Fibroblast of skin of right quadriceps (primary cell): Measurements from ENCODE around the gene HLA-F.

Source experiments
- DNase-seq: peaks from one replicate; pipeline ENCODE4 v3.0.0-alpha.2; 2013

Gene HLA-F

DNA sequence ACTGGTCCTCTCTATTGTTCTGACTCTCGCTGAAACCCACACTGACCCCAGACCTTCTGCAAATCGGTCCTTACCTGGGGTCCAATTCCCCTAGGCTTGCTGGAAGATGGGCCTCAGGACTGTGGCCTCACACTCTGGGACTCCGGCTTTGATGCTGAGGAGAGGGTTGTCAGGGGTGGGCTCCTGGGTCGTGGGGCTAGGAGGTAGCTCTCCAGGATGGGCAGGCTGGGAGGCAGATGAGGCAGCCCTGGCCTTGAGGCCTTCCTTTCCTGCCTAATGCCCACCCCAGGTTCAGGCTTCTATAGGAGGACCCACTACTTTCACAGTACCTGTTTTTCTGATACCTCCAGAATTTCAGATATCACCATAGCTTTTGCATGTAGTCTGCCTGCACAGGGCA, 21.4 kb downstream of the HLA-F start:
- no peak for DNase-seq

DNA sequence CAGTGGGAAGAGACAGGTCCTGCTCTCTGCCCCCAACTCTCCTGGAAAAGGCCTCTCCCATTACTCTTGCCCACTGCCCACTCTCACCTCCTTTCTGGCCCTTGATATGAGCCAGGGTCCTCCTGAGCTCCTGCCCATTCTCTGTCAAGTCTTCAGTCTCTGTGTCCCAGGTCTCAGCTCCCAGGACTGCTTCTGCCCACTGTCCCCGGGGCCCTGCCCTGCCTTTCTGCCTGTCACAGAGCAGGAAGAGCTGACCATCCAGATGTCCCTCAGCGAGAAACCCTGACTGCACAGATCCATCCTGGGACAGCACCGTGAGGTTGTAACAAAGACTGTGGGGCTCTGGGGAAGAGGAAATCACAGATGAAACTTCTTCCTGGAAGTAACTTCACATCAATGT, 22.2 kb downstream of the HLA-F start:
- DNase-seq: no peak

DNA sequence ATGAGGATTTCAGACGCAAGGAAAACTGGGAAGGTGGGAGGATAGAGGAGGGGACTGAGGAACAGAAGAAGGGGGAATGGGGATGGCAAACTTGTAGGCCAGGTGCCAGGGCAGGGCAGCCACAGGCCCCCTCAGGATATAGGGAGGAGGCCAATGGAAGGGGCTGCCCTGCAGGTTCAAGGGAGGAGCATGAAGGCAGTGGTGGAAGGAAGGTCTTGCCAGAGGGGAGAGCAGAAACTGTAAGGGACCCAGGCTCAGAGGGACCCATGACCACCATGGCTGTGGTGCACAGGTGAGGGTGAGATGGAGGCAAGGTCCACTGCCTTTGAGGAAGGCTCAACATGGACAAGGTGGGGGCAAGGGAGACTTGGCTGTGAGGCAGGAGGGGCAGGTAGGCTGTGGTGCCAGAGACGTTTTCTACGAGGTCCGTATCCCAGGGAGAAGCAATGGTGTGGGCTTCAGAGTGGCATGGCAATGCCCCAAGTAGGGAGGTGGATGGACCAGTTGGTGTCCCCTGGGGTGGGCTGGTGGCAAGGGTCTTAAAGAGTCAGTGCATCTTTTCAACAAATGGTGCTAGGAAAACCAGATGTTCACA, 22.7 kb downstream of the HLA-F start:
- no peak for DNase-seq

DNA sequence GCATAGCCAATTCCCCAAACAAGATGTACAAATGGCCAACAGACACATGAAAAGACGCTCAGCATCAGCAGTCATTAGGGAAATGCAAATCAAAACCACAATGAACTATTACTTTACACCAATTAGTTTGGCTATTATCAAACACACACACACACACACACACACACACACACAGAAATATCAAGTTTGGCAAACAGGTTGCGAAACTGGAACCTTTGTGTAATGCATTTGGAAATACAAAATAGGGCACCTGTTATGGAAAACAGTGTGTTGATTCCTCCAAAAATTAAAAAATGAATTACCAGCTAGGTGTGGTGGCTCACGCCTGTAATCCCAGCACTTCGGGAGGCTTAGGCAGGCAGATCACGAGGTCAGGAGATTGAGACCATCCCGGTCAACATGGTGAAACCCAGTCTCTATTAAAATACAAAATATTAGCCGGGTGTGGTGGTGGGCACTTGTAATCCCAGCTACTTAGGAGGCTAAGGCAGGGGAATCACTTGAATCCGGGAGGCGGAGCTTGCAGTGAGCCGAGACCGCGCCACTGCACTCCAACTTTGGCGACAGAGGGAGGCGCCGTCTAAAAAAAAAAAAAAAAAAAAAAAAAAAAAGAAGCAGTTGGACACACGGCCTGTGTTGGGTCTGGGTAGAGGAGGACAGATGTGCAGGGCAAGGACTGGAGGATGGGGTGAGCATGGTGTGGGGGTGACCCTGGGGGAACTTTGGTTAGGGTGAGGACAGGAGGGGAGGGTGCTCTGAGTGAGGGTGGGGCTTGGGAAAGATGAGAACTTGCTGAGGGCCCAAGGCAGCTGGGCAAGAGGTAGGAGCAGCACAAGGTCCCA, 23.8 kb downstream of the HLA-F start:
- no peak for DNase-seq

DNA sequence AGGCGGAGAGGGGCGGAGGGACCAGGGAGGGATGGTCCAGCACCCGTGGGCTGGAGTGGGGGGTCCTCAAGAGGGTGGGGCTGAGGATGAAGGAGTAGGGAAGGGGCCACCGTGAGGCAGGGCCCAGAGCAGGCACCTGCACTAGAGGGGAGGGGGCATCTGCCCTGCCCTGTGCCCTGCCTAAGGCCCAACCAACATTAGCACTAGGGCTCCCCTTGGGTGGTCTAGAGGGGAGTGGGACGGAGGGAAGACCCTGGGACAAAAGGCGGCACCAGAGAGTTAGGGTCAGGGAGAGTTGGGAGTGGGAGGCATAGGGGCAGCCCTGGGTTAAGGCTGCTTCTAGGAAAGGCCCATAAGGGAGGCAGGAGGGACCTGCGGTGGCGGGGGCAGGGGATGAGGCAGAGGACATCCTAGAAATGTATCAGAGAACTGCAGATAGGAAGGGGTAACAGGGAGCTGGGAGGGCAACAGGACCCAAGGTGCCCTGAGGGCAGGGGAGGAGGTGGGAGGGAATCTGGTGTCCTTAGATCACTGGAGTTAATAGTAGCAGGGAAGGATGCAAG, 24.5 kb downstream of the HLA-F start:
- no peak for DNase-seq

DNA sequence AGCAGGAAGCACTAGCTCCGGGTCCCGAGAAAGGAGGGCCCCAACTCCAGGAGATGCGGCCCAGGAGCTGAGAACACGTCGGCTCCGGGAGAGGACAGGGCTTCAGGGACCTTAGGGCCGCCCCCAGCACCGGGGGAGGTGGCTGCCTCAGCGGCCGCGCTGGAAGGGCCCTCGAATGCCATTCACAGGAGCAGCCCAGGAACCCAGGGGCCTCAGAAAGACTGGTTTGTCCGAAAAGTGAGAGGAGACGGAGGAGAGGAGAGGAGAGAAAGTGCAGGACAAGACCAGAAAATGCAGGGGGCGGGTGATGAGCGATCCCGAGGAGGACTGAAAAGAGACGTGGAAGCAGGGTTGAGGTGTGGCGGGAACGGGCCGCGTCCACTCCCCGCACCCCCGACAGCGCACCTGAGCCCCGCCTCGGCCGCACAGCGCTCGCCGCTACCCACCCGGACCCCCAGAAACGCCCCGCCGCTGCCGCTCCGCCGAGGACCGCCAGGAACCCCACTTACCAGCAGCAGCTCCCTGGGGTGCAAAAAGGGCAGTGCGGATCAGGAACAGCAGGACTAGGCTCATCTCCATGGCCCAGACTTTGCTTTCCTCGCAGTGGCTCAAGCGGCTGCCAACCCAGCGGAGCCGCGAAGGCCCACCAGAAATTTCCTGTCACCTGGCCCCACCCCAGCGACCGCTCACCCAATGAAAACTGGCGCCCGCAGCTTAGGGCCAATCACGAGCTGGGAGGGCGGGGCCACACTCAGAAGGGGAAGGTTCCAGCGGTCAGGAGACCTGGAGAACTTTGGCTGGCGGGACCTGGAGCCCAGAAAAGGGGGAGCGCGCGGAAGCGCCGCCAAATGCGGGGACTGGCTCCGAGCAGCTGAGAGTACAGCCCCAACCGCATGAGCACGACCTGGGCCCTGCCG, 25.4 kb downstream of the HLA-F start:
- DNase-seq: peak; percentile 71

DNA sequence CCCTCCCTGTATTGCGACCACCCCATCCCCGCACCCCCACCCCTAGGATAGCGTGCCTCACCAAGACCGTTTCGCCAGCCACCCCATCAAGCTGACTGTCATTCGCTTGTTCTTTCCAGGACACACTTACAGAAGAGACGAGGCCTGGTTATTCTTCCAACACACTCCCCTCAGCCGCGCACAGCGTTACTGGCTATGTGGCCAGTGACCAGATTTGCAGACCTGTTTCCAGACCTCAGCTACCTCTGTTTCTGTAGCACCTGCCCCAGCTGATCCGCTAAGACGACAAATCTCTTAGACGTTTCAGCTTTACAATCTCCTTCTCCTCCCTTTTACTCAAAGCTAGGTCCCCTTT, 26.1 kb downstream of the HLA-F start:
- DNase-seq: no peak

DNA sequence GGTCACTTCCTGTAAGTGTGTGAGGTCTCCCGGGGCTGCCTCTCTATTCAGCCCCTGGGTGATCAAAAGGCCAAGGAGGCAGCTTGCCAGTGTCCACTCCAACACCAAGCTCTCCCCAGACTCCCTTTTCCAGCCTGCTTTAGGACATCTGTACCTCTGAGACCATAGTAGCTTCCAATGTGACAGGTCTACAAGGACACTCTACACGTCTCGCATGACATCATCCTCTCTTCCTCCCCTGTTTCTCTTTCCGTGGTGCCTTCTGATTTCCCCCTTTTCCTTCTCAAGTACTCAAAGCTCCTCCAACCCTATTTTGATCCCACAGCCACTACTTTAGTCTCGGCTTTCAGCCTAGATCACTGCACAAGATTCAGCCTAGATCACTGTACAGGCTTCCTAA, 26.4 kb downstream of the HLA-F start:
- DNase-seq: no peak

DNA sequence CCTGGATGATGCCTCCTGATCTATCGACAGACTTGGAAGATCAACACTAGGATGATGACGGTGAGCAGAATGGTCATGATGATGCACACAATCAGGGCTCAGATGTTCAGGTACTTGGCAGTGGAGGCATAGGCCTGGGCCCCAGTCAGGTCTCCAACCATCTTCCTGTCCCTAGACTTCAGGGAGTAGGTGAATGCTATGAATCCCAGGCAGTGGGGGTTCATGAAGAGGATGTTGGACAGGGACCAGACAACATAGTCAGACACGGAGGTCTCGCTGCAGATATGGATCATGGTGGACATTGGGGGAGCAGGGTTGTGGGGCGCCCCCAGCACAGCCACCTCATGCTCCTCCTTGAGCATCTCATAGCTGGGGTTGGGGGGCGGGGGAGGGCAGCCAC, 27.5 kb downstream of the HLA-F start:
- DNase-seq: no peak

DNA sequence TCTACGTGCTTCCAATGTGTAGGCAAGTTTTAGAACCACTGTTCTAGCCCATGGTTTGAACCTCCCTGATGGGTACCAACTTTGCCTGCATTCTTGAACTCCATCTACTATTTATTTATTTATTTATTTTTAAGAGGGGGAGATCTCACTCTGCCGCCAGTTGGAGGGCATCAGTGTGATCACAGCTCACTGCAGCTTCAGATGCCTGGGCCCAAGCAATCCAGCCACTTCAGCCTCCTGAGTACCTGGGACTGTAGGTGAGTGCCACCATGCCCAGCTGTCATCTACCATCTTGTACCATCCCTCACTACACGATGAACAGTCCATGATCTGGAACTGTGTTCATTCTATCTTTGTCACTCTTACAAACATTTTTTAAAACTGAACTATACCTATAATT, 28.2 kb downstream of the HLA-F start:
- DNase-seq: no peak

DNA sequence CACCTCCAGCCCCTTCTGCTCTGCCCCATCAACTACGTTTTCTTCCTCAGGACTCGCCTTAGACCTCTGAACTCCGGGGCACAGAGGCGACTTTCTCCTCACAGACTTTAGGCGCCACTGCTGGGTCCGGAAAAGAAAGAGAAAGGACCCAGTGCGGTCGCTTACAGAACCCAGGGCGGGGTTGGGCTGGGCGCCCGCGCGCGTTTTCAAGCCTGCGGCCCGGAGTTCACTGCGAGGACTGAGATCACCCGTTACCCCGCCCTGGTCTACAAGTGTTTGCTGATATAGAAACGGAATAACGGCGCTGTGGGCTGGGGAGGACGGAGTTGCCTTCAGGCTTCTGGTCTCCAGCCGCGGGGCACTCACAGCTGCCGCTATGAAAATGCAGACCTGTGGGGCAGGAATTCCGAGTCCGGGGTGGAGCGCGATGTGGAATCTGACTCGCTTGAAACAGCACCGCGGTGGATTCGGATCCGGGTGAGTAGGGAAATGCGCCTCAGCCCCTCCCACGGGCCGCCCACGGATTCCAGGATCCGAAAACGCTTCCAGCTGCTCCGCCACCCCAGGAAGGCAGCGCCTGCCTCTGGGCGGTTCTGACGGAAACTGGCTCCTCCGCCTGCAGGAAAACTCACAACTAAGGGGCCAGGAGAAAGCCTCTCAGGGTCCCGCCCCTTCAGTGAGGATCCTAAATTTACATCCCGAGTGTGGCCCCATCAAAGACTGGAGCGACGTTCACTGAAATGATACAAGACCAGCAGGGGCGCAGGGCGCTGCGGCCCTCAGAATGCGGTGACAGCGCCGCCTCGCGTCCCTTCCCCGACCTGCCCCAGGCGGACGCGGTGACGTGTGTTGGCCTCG, 29.4 kb downstream of the HLA-F start:
- peak; percentile 91 for DNase-seq

DNA sequence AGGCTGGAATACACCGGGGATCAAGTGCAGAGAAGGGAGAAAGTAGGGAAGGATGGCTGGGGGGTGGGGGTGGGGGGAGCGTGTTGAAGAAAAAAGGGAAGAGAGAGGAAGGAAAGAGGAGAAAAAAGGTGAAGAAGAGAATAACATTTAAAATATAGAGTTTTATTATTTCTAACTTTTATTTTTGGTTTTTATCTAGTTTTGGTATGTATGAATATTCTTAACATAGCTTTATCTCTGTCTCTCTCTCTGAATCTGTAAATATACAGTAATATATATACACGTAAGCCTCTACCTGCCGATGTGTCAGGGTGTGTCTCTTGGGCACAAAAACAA, 30.0 kb downstream of the HLA-F start:
- DNase-seq: no peak

DNA sequence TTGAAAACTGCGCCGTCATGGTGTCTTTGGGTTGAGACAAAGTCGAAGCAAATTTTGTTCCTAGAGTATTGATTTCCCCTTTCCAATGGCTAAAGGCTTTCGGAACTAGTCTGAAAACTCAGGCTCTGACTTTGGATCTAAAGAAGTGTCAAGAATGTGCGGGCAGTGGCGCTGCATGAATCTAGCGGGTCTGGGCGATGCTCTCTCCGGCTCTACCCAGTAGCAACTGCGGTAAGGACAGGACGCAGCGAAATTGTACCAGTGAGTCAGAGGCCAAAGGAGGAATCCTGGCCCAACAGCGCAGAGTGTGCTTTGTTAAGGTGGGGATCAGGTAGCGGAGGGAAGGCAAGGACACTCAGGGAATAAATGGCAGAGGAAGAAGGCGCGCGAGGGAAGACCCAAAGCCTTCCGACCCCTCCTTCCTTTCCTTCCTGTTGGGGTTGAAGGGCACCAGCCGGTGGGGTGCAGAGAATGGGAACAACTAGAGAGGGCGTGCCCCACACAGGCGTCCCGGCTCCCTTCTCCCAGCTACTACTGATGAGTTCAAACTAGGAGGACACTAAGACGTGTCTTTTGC, 32.1 kb downstream of the HLA-F start:
- no peak for DNase-seq

DNA sequence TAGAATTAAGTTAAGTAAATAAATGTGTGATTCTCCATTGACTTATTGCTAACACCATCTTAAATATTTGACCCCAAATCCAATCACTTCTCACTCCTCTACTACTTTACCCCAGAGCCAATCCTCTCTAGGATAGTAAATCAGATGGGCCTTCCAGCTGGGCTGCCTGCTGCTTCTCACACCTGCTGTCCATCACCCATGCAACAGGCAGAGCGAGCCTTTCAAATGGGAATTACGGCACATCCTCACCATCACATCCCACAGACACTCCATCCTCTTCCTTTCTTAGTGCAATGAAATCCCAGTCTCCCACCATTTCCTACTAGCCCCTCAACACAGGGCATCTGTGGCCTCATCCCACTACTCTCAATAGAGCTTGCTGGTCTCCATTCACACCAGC, 34.0 kb downstream of the HLA-F start:
- no peak for DNase-seq

DNA sequence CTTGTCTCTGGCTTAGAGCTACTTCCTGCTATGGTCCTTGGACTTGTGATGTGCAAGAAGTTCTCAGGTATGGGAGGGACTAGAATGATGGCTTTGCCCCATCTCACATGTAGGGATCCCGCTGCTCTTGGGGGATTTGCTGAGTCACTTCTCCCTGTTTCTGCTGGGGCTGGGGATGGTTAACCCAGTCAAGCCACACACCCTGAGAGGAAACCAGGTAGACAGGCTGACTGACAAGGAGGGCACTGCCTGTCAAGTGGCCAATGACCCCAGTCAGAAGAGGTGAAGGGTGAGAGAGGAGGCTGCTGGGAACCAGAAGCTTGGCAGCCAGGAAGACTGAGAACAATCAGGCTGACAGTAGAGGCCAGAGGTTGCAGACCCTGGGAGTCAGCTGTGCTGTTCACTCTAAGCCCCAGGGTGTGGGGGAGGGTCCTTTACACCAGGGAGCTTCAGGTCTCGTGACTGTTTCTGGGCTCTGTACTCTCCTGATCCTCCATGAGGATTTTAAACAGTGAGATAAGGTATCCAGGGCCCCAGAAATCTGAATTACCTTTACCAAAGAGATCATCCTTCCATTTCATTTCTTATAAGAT, 34.6 kb downstream of the HLA-F start:
- no peak for DNase-seq

DNA sequence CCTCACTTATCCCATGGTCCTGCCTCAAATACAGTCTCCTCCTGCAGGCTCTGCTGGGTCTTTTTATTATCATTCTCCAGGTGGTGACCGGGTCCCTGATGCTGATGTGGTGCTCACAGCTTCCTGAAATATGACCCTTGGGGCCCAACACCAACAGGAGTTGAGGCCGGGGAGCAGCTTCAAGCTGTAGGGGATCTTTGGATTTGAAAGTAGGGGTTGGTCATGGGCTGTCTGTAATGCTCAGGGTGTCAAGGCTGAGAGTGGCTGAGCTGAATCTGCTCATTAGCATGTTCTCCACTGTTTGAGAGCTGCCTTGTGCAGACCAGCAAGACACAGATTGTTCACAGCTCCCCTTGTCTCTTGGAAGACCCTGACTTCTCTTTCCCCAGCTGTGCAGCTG, 35.5 kb downstream of the HLA-F start:
- no peak for DNase-seq

DNA sequence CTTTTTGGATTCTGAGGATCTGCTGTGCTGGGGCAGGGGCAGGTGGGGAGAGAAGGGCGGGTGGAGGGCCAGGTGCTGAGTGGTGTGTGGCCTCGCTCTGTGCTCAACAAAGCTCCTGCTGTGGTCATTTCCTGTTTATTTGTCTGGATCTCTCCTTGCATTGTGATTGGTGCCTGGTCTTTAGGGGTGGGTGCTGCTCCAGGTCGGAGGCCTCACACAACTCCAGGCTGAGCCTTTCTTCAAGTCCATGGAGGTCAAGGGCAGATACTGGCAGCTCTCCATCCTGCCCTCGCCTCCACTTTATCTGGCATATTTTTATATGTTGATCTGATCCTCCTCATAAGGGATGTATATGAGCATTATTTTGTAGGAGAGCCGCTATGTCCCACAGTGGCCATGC, 36.2 kb downstream of the HLA-F start:
- no peak for DNase-seq

DNA sequence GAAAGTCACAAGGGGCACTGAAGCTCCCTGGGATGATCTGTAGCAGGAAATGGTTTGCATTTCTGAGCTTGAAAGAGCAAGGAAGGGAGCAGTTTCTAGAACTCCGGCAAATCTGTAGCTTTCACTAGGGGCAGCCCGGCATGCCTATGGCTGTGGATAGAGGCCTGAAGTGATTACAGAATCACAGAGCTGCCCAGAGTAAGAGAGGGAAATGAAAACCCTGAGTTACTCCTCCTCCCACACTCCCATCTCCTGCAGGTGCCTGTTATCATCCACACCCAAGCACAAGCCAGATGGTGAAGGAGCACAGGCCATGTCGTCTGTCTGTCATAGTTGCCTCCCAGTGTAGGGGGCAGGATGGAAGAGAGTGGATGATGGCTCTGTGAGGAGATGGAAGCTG, 37.1 kb downstream of the HLA-F start:
- DNase-seq: no peak

DNA sequence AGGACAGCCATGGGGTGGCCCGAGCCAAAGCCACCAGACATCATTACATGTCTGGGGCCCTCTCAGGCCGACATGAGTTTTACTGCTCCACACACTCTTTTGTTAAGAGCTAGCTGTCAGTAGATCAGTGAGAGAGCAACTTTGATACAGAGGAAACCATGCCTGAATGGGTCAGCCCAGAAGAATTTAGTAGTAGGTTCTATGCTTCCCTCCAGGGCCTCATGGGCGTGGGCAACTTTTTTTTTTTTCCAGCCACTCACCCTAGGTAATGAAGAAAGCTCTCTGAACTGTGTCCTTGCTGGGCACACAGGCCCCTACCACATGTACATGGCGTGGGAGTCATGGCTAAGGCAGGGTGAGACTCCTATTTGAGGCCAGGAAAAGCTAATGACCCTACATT, 38.8 kb downstream of the HLA-F start:
- no peak for DNase-seq

DNA sequence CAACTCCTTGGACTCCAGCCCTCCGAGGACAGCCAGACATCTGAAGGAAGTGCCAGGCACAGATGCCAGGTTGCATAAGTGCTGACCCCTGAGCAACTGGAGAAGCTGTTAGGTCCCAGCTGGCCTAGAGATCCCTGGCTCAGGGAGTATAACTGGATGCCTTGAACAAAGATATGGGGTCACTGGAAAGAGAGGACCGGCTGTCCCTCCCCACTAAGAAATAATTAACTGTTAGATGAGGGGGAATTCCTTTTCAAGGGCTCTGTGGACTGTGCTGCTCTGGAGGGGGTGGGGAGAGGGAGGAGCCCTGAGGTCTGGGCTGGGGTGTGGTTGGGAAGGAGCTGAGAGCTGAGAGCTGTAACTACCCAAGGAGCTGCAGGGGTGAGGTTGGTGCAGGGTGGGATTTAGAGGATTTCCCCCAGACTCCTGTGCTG, 39.6 kb downstream of the HLA-F start:
- DNase-seq: no peak

DNA sequence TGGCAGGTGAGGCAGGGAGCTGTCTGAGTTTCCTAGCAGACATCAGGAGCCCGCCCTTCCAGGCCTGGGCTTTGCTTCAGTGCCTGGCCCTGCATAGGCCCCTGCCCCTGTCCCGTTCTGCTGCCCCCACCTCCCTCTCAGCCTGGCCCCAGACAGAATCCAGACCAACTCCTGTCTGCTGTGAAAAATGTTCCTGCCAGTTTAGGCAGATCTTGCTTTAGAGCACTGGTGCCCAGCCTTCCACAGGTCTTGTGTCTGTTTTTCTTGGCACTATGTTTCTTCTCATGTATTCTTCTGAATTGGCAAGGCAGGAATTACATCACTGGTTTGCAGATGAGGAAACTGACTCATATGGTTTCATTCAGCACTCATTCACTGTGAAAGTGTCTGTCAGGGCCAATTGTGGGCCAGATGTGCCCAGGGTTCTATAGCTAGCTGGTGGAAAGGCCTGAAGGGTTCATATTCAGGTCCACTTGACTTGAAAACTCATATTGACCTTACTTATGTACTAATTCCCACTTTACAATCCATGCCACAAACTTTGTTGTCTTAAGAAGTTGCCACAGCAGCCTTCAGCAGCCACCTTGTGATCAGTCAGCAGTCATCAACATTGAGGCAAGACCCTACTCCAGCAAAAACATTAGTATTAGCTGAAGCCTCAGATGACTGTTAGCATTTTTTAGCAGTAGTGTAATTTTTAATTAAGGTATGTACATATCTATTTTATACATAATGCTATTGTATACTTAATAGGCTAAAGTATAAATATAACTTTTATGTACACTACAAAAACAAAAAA, 40.5 kb downstream of the HLA-F start:
- DNase-seq: peak; percentile 62
